Nephron progenitor cell (in vitro differentiated cells): ENCODE measurements around the gene FLT1.

Source experiments
- DNase-seq: peaks from one replicate; pipeline ENCODE4 v3.0.0; 2021
- H3K27ac Mint-ChIP-seq: 2 replicates; pipeline ENCODE4 v1.8.0; 2021; ENCODE audit warnings: mild to moderate bottlenecking, moderate library complexity, mixed read lengths
- H3K27me3 Mint-ChIP-seq: 2 replicates; pipeline ENCODE4 v1.8.0; 2021; ENCODE audit warnings: mild to moderate bottlenecking, low read depth, mixed read lengths; ENCODE audit not compliant: poor library complexity
- H3K36me3 Mint-ChIP-seq: 2 replicates; pipeline ENCODE4 v1.8.0; 2021; ENCODE audit warnings: low read depth, mixed read lengths
- H3K4me1 Mint-ChIP-seq: 2 replicates; pipeline ENCODE4 v1.8.0; 2021; ENCODE audit warnings: mixed read lengths
- H3K4me3 Mint-ChIP-seq: 2 replicates; pipeline ENCODE4 v1.8.0; 2021; ENCODE audit warnings: mild to moderate bottlenecking, moderate library complexity, mixed read lengths
- H3K9me3 Mint-ChIP-seq: 2 replicates; pipeline ENCODE4 v1.8.0; 2021; ENCODE audit warnings: mild to moderate bottlenecking, moderate library complexity, mixed read lengths
- CTCF ChIP-seq: fragments of 200-600 bp; sonication (generic); IDR thresholded peaks from 2 replicates; pipeline ENCODE4 v1.5.0; 2021; ENCODE audit warnings: antibody characterized with exemption

Gene FLT1

GRCh38 chr13:28494778-28495537 is at the start of gene FLT1:
FLT1 (minus strand) TSS chr13:28495128; CDS start chr13:28494843, 285 bp downstream.
- peak; percentile 71 for DNase-seq
- TF ChIP-seq CTCF = no peak
- Mint-ChIP-seq H3K4me1 (peaks cover 39% of the 10 kb centered on the region), H3K27me3 (peaks cover 81% of the 10 kb centered on the region), H3K9me3 (no peaks in the 10 kb centered on the region), H3K27ac (no peak within 1 kb of the TSS), H3K36me3 (no peaks in the 10 kb centered on the region), H3K4me3 (peak within 1 kb of the TSS; percentile 83)

- peaks cover 2% of the 10 kb centered on the region for H3K4me1 Mint-ChIP-seq
- H3K27ac Mint-ChIP-seq = no peak overlapping the region
- no peak for TF ChIP-seq CTCF
- H3K27me3 Mint-ChIP-seq = peaks cover 8% of the 10 kb centered on the region
- no peaks in the 10 kb centered on the region for H3K36me3 Mint-ChIP-seq
- no peak for DNase-seq
- H3K4me3 Mint-ChIP-seq = no peak overlapping the region
- peaks cover 20% of the 10 kb centered on the region for H3K9me3 Mint-ChIP-seq
These were observed 49.1 kb upstream of the FLT1 start for GRCh38 chr13:28544026-28544425.

GRCh38 chr13:28542804-28543203 is 47.9 kb upstream of the FLT1 start:
- Mint-ChIP-seq H3K9me3 (peaks cover 20% of the 10 kb centered on the region), H3K4me3 (no peak overlapping the region), H3K4me1 (no peaks in the 10 kb centered on the region), H3K27me3 (peaks cover 8% of the 10 kb centered on the region), H3K36me3 (no peaks in the 10 kb centered on the region), H3K27ac (no peak overlapping the region)
- no peak for TF ChIP-seq CTCF
- DNase-seq = no peak

- no peaks in the 10 kb centered on the region for H3K4me1 Mint-ChIP-seq
- peaks cover 22% of the 10 kb centered on the region for H3K9me3 Mint-ChIP-seq
- H3K4me3 Mint-ChIP-seq = no peak overlapping the region
- DNase-seq = no peak
- TF ChIP-seq CTCF = no peak
- no peaks in the 10 kb centered on the region for H3K36me3 Mint-ChIP-seq
- peaks cover 11% of the 10 kb centered on the region for H3K27me3 Mint-ChIP-seq
- H3K27ac Mint-ChIP-seq = no peak overlapping the region
These were observed 47.0 kb upstream of the FLT1 start for GRCh38 chr13:28541966-28542365.

DNA sequence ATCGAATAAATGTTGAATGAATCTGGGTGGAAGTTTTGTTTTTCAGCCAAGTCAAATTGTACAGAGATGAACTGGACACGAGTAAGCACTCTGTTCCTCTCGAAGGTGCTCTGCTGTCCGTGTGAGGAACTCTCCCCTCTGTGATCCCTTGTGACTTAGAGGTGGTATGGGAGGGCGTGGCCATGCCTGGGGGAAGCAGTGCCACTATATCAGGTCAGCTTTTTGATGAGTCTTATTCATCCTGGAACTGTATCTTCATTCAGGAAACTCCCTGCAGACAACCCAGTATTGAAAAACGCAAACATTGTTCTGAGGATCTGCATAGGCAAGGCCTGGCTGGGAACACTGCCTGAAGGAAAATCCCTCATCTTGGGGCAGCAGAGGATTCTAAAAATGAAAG is 45.7 kb upstream of the FLT1 start:
- H3K36me3 Mint-ChIP-seq = no peaks in the 10 kb centered on the region
- no peak for DNase-seq
- H3K9me3 Mint-ChIP-seq = peaks cover 29% of the 10 kb centered on the region
- H3K4me3 Mint-ChIP-seq = no peak overlapping the region
- no peaks in the 10 kb centered on the region for H3K4me1 Mint-ChIP-seq
- peaks cover 16% of the 10 kb centered on the region for H3K27me3 Mint-ChIP-seq
- no peak overlapping the region for H3K27ac Mint-ChIP-seq
- TF ChIP-seq CTCF = no peak
